Hematopoietic multipotent progenitor cell treated with erythropoietin and hydrocortisone succinate and interleukin-3 and kit ligand, for 8 days (in vitro differentiated cells): Measurements from ENCODE around the gene LCN10.

Source experiments
- DNase-seq: peaks from one replicate; pipeline ENCODE4 v3.0.0-alpha.2; 2015

The LCN10 gene

DNA sequence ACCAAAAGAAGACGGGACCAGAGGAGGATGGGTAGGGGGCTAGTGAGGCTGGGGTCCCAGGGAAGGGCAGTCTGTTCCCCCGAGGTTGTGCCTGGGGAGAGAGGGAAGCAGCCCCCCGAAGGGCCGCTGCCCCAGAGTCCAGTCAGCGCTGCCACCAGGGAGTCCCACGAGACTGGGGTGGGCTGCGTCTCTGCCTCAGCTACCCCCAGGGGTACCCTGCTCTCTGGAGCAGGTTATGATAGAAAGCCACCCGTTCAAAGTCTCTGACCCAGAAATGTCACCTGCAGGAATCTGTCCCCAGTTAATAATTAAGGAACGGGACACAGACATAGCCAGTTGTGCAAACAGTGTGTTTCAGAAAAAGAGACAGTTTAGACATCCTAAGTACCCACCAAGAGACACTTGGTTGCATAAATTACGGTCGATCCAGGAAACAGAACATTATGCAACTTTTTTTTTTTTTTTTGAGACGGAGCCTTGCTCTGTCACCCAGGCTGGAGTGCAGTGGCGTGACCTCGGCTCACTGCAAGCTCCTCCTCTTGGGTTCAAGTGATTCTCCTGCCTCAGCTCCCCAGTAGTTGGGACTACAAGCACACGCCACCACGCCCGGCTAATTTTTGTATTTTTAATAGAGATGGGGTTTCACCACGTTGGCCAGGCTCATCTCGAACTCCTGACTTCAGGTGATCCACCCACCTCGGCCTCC lies 44.8 kb downstream of the LCN10 start:
- no peak for DNase-seq

DNA sequence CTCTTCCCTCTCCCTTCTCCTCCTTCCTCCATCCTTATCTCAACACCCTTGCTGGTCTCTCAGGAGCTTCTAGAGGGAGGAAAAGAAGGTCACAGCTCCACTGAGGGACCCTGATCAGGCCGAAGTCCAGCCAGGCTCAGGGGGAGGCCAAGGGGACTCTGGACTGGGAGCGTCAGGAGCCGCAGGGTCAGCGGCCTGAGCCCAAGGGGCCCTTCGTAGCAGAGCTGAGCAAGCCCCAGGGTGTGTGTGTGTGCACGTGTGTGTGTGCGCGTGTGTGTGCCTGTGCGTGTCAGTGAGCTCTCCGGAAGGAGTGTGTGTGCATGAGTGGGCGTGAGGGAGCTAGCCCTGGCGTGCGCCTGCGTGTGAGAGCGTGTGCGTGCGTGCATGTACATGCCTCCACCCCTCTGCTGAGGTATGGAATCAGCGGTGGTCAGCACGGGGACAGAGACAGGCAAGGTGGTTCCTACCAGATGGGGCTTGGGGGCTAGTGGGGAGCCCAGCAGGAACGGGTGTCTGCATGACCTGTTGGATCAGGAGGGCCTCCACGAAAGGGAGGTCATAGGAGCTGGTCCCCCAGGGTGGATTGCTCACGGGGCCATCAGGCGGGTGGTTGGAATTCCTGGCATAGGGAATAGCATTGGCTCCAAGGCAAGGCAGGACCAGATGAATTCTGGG lies 45.5 kb downstream of the LCN10 start:
- DNase-seq = no peak

DNA sequence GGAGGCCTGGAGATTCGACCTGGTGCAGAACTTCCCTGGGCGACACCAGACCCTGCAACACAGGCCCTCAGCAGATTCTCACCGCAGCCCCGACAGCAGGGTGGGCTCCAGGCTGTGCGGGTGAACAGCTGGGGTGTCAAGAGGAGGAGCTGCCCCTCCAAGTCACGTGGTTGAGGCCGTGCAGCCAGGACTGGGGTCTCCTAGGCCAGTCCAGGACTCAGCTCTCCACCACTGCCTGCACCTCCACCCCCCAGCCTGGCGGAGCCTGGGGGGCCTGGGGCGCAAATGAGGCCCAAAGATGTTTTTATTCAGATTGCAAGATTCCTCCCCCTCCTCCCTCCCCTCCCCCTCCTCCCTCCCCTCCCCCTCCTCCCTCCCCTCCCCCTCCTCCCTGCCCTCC lies 46.2 kb downstream of the LCN10 start:
- no peak for DNase-seq

DNA sequence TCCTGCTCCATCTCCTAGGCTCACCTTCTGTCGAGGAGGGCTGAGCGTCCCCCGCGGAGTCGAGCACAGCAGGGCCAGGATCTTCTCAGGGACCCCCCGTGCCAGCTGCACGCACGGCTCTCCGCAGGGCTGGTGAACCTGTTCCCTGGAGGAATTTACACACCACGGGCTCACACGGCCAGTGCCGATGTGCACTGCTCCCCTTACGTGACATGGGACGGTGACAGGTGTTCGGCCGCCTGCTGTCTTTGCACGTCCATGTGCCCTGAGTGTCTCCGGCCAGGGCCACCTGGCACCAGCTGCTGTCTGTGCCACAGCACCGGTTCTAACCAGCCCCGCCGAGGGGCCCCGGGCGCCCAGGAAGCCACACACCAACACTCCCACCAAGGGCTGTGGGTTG lies 46.8 kb downstream of the LCN10 start:
- no peak for DNase-seq

DNA sequence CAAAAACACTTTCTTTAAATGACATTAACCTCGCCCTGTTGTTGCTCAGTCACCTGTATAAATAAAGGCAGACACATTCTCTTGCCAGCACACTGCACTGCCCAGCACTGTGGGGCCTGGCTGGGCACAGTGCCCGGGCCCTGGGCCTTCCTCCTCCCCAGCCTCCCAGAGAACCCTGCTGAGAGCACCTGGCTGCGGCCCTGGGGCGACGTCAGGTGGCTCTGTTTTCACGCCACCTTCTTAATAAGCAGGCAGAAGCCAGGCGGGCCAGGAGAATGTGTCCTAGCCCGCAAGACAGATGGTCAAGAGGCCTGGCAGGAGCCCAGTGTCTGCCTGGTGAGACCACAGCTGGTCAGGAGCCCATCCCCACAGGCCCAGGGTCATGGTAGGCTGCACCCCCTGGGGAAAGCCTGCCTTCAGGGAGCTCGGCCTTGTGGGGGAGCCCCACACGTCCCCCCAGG lies 47.3 kb downstream of the LCN10 start:
- no peak for DNase-seq

DNA sequence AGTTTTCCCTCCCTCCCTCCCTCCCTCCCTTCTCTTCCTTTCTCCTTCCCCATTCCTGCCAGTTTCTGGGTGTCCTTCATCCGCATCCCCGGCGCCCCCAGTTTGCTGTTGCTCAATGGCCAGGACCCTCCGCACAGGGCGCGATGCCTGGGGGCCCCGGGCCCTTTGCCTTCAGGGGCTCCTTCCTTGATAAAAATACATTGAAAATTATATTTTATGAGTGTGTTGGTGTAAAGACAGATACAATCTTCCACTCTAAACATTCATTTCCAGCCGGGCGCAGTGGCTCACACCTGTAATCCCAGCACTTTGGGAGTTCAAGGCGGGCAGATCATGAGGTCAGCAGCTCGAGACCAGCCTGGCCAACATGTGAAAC lies 47.9 kb downstream of the LCN10 start:
- DNase-seq = no peak

DNA sequence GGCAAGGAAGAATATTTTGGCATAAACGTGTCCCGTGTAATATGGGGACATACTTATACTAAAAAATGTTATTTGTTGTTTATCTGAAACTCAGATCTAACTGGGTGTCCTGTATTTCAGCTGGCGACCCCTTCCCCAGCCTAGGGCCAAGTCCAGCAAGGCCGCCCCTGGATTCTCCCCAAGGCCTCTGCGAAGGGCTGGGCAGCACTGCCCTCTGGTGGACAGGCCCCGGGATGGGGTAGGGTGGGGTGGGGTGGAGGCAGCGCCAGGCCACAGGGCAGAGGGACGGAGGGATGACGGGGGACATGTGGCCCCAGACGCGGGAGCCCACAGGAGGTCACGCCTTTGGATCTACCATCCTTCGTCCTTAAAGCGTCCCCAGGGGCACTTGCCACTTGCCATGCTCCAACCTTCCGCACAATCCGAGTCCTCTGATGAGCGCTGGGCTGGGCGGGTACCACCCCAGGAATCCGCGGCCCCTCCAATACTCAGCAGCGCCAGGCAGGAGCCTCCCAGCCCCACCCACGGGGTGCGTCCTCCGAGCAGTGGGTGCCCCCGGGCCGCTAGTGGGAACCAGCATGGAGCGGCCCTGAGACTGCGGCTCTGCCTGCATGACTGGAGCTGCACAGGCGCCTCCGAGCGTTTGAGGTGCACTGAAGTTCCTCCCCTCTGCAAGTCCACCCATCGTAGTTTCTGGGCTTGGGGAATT lies 48.4 kb downstream of the LCN10 start:
- DNase-seq = peak; percentile 55

DNA sequence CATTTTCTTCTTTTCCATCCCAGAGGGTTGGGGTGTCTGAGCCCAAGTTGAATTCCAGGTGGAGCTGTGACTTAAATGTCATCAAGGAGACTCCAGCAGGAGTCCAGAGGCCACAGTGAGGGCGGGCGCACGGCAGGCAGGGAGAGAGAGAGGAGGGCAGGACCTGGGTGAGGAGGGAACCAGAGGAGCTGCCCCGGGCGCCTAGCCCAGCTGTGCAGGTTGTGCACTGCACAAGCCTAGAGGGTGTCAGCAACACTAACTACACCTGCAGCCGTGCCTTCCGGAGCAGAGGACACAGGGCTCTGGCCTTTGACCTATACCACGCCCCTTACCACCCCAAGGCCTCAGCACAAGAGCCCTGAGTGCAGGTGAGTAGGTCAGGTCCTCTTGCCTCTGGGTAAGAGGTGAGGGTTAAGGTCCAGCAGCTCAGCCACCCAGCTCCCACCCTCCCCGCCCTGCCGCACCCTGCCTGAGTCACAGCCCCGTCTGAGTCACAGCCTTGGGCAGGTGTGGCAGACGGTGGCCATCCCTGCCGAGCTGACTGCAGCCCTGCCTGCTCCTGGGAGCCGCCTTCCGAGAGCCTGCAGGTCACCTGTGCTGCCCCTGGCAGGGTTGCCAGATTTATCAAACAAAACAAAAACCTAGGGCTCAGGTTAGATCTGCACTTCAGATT lies 49.1 kb downstream of the LCN10 start:
- DNase-seq = no peak

DNA sequence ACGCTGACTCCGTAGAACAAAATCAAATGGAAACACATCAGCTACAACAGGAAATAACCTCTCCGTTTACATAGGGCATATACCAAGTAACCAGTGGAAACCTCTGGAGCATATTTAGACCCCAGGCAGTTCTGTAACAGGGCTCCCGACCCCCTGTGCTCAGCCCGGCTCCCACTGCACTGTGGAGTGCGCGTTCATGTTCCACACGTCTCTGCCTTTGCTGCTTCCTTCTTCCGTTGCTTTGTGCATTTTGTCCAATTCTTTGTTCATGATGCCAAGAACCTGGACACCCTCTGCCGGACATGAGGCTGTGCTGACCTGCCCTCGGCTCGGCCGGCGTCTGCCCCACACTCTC lies 49.6 kb downstream of the LCN10 start:
- no peak for DNase-seq

DNA sequence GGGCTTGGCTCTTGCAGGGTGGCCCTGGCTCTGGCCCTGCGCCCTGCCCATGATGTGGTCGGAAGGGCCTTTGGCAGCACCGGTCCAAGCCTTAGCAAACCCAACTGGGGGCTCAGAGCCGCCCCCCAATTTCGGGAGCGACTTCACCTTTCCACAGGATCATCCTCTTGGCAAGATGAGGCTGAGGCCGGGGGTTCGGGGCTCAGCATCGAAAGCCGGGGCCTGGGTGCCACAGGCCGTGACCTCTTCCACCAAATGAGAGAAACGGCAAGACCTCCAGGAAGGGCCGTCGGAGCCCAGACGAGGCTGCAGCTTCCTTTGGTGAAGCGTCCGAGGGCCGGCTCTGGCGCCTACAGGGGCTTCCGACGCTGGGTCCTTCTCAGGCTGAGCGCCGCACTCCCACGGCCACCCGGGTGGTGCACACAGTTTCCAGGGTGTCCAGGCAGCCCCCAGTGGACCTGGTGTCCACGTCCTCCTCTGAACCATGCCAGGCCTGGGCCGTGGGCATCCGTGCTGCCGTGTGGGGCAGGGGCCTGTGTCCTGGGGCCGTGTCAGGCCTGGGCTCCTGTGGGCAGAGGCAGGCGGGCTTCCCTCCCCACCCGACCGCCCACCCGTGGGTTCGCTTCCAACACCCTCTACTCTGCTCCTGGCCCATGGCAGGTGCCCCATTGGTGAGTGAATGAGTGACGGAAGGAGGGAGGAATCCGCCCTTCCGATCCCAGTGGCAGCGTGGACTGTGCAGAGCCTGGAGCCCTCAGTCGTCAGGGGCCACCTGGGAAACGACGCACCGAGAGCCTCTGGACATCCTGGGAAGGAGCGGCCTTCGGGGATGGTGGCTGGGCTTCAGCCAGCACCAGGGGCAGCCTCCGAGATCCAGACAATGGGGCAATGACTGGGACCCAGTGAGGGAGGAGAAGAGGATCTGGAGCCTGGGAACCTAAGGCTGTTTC lies 50.3 kb downstream of the LCN10 start:
- DNase-seq = no peak

DNA sequence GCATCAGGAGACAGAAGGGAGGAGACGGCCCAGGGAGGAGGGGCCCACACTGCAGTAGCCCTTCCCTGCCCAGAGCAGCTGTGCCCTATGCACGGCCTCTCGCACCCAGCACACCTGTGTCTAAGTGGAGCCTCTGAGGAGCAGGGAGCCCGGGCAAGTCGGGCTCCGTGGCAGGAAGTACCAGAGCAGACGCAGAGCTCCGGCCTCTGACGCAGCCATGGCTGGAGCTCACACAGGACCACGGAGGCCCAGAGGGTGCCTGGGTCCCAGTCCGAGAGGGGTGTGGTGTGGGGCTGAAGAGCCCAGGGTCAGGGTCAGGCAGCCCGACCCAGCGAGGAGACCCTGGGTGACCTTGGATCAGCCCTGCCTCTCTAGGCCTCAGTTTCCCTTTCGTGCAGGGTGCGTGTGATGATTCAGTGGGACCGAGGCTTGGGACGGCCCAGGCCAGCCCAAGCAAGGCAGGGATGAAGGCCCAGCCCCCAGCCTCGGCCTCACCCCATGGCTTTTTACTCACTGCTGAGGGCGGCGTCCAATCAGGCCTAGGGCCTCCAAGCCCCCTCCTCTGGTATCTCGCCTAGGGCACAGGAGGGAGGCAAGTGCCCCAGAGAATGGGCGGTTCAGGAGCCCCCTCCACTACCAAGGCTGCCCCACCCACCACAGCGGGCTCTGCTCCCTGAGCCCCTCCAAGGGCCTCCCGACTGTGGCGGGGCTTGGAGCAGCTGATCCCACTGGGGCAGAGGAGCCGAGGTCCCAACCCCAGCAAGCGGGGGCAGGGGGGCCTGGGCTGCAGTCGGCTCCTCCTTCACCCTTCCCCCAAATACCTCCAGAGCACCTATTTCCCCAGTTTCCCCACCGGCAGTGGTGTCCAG lies 51.2 kb downstream of the LCN10 start:
- no peak for DNase-seq

DNA sequence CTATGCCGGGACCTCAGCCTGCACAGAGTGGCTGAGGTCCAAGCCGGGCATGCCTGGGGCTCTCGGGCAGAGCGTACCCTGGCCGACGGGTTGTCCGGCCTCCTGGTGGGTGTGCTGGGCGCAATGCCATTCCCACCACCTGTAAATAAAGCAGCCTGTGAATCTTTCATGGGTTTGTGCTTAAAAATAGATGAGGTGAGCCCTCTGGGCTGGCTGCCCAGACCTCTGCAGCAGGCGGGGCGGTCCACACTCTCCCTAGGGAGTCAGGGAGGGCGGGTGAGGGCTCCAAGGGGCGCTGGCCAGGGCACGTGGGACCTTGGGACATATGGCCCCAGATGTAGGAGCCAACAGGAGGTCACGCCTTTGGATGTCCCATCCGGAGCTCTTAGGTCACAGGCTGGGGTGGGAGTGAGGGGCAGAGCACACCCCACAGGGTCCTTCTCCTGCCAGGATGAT lies 51.9 kb downstream of the LCN10 start:
- no peak for DNase-seq

DNA sequence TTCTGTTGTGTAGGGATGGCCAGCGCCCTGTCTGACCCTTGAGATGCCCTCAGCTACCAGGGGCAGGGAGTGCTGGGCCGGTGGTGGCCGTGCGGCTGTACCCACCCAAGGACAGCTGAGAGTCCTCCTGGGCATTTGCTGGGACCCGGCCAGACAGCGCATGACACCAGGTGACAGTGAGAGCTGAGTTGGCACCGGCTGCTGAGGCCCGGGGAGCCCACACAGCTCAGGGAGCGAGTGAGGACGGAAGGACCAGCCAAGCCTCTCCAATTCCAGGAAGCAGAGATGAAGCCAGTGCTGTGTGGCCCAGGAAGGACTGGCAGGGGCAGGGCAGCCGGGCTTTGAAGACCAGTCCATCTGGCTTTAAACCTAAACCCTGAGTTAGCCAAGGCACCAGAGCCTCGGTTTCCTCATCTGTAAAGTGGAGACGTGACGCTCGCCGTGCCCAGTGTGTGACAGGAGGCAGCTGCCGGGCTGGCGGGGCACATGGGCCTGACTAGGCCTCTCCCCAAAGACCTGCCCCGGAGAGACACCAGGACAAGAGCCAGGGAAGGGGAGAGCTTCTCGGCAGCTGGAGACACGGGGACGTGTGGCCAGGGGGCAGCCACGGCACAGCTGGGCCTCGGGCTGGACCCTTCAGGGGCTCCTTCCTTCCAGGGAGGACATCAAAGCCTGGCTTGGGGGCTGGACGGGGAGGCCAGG lies 52.5 kb downstream of the LCN10 start:
- DNase-seq = no peak

DNA sequence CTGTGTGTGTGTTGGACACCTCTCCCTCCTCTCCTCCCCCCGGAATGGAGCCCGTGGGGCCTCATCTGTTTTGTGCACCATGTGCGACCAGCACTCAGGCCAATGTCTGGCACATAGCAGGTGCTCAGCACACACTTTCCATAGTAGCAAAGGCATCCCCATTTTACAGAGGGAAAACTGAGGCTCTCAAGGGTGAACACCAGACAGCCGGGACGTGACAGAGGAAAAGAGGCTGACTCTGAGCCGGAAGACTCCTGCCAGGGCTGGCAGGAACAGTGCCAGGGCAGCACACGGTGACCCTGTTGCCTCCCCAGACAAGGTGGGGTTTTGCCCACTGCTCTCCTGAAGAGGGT lies 53.7 kb downstream of the LCN10 start:
- DNase-seq = no peak

DNA sequence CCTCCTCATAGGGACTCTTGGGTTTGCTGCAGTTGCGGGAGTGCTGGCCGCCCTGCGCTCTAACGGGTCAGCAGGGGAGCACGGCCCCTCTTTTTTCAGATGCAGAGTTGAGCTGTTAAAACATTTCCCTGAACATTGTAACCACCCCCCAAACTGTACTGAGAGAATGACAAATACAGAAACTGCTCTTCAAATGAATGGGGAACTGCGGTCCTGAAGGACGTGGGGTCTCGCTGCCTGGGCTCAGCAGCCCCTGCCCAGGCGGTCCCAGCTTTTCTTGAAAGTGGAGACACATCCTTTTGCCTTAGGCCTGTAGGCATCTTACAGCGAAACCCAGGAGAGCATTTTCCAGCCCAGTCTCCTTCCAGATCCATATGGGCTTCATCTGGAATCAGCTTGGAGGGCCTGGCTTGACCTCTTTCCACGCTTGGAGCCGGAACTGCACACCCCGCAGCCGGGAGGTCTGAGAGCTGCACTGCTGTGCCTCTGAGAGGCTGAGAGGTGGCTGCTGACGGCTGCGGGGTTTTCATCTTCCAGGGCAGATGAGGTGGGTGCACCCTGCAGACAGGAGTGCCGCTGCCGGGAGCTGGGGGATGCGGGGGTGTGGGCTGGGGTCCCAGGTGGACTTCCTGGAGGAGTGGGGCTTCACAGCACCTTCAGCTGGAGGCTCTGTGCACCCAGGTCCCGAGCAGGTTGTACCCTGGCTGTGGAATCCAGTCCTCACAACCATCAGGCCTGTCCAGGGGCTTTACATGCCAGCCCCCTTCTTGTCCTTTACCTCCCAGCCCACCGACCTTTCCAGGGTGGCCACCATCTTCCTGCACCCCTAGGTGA lies 54.2 kb downstream of the LCN10 start:
- no peak for DNase-seq
